Measurements from ENCODE around the gene ZNRF3.

Gene ZNRF3

GRCh38 chr22:29009148-29009547 is 125.8 kb downstream of the ZNRF3 start:
- DNase-seq (ENCODE audit: low read depth in 3 of 3) = no peak

GRCh38 chr22:29011240-29012100 is 128.1 kb downstream of the ZNRF3 start:
- DNase-seq (ENCODE audit: low read depth in 3 of 3) = no peak

GRCh38 chr22:29012101-29012433 is 128.7 kb downstream of the ZNRF3 start:
- no peak for DNase-seq (ENCODE audit: low read depth in 3 of 3)

GRCh38 chr22:29012952-29013351 is 129.6 kb downstream of the ZNRF3 start:
- no peak for DNase-seq (ENCODE audit: low read depth in 3 of 3)

- no peak for DNase-seq (ENCODE audit: low read depth in 3 of 3)
These were observed 130.9 kb downstream of the ZNRF3 start for GRCh38 chr22:29014293-29014692.

- no peak for DNase-seq (ENCODE audit: low read depth in 3 of 3)
These were observed 131.4 kb downstream of the ZNRF3 start for GRCh38 chr22:29014773-29015172.

- no peak for DNase-seq (ENCODE audit: low read depth in 3 of 3)
These were observed 132.9 kb downstream of the ZNRF3 start for GRCh38 chr22:29016067-29016938.

GRCh38 chr22:29018293-29019189 is 135.2 kb downstream of the ZNRF3 start:
- DNase-seq (ENCODE audit: low read depth in 3 of 3) = no peak

GRCh38 chr22:29022101-29022817 is 138.9 kb downstream of the ZNRF3 start:
- DNase-seq (ENCODE audit: low read depth in 3 of 3) = no peak

GRCh38 chr22:29023172-29023796 is 139.9 kb downstream of the ZNRF3 start:
- no peak for DNase-seq (ENCODE audit: low read depth in 3 of 3)

GRCh38 chr22:29026579-29026978 is 143.2 kb downstream of the ZNRF3 start:
- no peak for DNase-seq (ENCODE audit: low read depth in 3 of 3)

GRCh38 chr22:29028468-29028867 is 145.1 kb downstream of the ZNRF3 start:
- no peak for DNase-seq (ENCODE audit: low read depth in 3 of 3)

- no peak for DNase-seq (ENCODE audit: low read depth in 3 of 3)
These were observed 146.0 kb downstream of the ZNRF3 start for GRCh38 chr22:29029202-29030000.

GRCh38 chr22:29030016-29030617 is 146.7 kb downstream of the ZNRF3 start:
- DNase-seq (ENCODE audit: low read depth in 3 of 3) = no peak

GRCh38 chr22:29030618-29031226 is 147.3 kb downstream of the ZNRF3 start:
- DNase-seq (ENCODE audit: low read depth in 3 of 3) = no peak

- no peak for DNase-seq (ENCODE audit: low read depth in 3 of 3)
These were observed 148.0 kb downstream of the ZNRF3 start for GRCh38 chr22:29031227-29032011.

- DNase-seq (ENCODE audit: low read depth in 3 of 3) = no peak
These were observed 148.7 kb downstream of the ZNRF3 start for GRCh38 chr22:29032014-29032475.

GRCh38 chr22:29032584-29032983 is 149.2 kb downstream of the ZNRF3 start:
- DNase-seq (ENCODE audit: low read depth in 3 of 3) = no peak

Measured in stimulated activated CD4-positive, alpha-beta T cell treated with anti-CD3 and anti-CD28 coated beads, TNF-alpha, amount 100 ng/mL, for 48 hours (primary cell).